Measurements from ENCODE around the gene NOSTRIN. TPM values are rescaled to one million over a fixed set of nuclear protein-coding genes. Genes with fewer than 3 reads are reported as not detected.

Gene NOSTRIN, protein sequence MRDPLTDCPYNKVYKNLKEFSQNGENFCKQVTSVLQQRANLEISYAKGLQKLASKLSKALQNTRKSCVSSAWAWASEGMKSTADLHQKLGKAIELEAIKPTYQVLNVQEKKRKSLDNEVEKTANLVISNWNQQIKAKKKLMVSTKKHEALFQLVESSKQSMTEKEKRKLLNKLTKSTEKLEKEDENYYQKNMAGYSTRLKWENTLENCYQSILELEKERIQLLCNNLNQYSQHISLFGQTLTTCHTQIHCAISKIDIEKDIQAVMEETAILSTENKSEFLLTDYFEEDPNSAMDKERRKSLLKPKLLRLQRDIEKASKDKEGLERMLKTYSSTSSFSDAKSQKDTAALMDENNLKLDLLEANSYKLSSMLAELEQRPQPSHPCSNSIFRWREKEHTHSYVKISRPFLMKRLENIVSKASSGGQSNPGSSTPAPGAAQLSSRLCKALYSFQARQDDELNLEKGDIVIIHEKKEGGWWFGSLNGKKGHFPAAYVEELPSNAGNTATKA
- 0.81 TPM in 1 of 2 replicates, not detected in the other for total RNA-seq (ENCODE audit: low replicate concordance)

DNA sequence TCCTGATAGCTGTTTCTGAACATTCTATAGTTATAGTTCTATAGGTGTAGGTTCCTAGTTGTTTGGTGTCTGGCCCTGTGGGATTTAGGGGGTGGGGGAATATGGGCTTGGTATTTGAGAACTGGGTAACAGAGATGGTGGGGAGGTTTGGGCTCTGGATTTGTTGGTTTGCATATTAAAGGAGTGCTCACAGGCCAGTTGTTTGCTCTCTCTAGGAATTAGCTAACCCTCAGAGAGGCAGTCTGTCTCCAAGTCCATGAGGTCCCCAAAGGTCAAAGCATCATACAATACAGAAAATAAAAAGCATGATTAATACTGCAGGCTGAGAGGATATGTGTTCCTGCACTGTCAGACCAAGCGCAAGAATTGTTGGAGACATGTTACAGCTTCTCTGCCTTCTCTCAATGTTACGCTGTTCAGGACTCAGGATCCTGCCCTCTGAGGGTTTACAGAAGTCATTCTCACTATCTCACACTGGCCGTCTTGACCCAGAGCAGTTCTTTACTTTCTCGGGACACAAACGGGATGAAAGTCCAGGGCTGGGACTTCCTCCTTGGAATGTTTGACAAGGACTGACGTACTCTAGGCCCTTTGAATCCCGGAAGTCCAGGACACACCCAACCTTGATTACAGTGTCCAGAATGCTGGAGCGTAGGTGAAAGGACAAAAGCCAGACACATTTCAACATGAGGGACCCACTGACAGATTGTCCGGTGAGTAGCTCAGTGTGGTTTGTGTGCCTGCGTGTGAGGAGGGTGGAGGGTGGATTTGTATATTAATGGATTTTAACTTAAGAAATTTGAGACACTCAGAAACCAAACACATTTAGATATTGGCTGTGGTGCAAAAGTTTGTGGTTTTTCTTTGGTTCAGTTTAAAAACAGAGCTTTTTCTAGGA is at the start of gene NOSTRIN:
NOSTRIN (plus strand) TSS at position 677 of the 898 bp plus-strand sequence; CDS start at position 687, 10 bp downstream.
- H3K4me3 ChIP-seq (ENCODE audit: low read depth, low read length), result no peak within 1 kb of the TSS
- DNase-seq (ENCODE audit: low read depth), result peak; percentile 79
- TF ChIP-seq, protein P1, sequence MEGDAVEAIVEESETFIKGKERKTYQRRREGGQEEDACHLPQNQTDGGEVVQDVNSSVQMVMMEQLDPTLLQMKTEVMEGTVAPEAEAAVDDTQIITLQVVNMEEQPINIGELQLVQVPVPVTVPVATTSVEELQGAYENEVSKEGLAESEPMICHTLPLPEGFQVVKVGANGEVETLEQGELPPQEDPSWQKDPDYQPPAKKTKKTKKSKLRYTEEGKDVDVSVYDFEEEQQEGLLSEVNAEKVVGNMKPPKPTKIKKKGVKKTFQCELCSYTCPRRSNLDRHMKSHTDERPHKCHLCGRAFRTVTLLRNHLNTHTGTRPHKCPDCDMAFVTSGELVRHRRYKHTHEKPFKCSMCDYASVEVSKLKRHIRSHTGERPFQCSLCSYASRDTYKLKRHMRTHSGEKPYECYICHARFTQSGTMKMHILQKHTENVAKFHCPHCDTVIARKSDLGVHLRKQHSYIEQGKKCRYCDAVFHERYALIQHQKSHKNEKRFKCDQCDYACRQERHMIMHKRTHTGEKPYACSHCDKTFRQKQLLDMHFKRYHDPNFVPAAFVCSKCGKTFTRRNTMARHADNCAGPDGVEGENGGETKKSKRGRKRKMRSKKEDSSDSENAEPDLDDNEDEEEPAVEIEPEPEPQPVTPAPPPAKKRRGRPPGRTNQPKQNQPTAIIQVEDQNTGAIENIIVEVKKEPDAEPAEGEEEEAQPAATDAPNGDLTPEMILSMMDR (IDR thresholded peaks at IDR 0.05; ENCODE audit: insufficient read depth, low read length), result no peak

DNA sequence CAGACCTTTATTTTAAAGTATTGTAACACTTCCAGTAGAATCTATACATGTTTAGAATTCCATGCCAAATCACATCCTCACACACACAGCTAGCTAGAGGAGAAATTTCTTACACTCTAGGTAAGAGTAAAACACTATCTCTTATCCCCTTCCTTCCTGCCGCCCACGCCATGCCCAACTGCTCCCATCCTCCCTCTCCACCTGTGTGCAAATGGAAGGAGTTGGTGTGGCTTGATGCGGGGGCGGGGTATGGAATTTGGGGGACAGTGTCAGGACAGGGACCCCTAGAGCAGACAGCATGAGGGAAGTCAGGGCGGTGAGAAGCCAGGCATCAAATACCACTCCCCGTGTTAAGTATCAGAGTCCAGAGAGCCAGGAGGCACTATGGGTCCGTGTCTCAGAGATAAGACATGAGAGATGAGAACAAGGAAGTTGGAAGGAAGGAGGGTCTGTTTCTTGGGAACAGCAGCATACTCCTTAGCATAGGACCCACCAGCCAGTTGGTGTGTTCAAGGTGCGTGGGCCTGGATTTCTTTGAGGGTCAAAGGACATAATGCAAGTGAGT is 48.6 kb upstream of the NOSTRIN start:
- no peak overlapping the region for H3K4me3 ChIP-seq (ENCODE audit: low read depth, low read length)
- TF ChIP-seq, protein P1 (IDR thresholded peaks at IDR 0.05; ENCODE audit: insufficient read depth, low read length), result no peak
- DNase-seq (ENCODE audit: low read depth), result no peak

DNA sequence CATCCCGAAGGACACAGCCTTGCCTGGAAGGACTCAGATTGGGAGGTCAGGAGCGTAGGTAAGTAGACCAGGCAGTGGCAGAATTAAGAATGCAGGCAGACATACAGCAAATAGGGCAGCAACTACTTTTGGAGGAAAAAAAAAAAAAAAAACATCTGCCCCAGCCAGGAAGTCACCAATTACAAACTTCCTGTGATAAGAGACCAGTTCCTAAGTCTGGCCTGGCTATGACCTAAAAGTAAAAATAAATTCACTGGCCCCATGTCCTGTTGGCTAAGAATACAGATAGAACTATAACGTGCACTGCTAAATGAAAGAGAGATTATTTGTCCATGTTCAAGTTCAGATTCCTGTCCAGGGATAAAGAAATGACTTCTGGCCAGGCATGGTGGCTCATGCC is 45.2 kb upstream of the NOSTRIN start:
- TF ChIP-seq, protein P1 (IDR thresholded peaks at IDR 0.05; ENCODE audit: insufficient read depth, low read length), result no peak
- DNase-seq (ENCODE audit: low read depth), result no peak
- no peak overlapping the region for H3K4me3 ChIP-seq (ENCODE audit: low read depth, low read length)

DNA sequence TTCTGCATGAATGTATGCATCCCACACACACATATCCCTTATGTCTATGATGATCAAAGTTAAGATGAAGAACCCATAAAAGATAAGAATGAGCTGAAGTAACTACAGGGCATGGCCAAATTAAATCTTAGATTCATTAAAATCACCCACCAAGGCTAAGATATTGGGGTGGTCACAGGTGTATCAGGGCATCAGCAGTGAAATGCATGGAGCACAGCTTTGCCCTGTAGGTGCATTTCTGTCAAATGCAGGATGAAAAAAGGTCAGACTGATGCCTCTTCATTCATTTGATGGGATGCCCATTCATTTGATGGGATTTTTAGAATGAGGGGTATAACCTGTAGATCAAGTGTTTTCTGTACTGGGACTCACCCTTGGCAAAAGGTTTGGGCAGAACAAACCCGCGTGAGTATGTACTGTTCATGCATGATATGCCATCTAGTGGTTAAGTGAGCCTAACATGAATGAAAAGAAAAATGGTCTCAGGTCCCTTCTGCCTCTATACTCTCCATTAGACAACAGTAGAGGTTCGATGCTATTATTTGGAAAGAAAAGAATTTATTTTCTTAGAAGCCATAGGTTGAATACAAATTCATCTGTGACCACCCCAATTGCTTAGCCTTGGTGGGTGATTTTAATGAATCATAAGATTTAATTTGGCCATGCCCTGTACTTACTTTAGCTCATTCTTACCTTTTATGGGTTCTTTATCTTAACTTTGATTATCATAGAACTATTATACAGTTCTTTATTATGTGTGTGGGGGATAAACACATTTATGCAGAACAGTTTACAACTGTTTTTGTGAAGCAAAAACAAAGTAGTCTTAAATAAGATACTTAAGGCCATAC is 43.2 kb upstream of the NOSTRIN start:
- H3K4me3 ChIP-seq (ENCODE audit: low read depth, low read length), result no peak overlapping the region
- DNase-seq (ENCODE audit: low read depth), result peak; percentile 73
- TF ChIP-seq, protein P1 (IDR thresholded peaks at IDR 0.05; ENCODE audit: insufficient read depth, low read length), result peak; percentile 70

DNA sequence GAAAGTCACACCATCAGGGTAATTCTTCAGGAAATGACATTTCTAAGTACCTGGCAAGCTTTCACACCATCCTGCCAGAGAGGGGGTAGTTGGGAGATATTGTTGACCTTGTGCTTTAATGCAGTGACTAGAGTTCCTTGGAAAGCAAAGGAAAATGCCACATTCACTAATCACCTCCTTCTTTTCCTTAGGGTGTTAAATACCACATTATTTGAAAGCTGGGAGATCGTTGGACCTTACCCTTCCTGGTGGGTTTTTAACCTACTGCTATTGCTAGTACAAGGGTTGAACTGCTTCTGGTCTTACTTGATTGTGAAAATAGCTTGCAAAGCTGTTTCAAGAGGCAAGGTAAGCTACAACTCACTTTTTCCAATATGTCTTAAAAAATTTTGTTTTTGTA is 37.0 kb upstream of the NOSTRIN start:
- no peak for DNase-seq (ENCODE audit: low read depth)
- TF ChIP-seq, protein P1 (IDR thresholded peaks at IDR 0.05; ENCODE audit: insufficient read depth, low read length), result no peak
- no peak overlapping the region for H3K4me3 ChIP-seq (ENCODE audit: low read depth, low read length)

Measured in fibroblast of the aortic adventitia (primary cell).